Endodermal cell (in vitro differentiated cells): ENCODE measurements around the gene FOXC2. TPM values are rescaled to one million over a fixed set of nuclear protein-coding genes. Genes with fewer than 3 reads are reported as not detected.

ENCODE experiments used
- DNase-seq: peaks from one replicate; pipeline ENCODE4 v3.0.0-alpha.2; 2017
- H3K27ac ChIP-seq: 2 replicates; pipeline ENCODE4 v1.5.1; 2013; ENCODE audit warnings: mild to moderate bottlenecking, low read depth, low read length, moderate library complexity
- H3K27me3 ChIP-seq: 2 replicates; pipeline ENCODE4 v1.6.1; 2013; ENCODE audit warnings: mild to moderate bottlenecking, low read length, moderate library complexity; ENCODE audit not compliant: insufficient read depth, control insufficient read depth, poor library complexity, severe bottlenecking
- H3K36me3 ChIP-seq: 2 replicates; pipeline ENCODE4 v1.7.0; 2013; ENCODE audit warnings: mild to moderate bottlenecking, low read length, moderate library complexity; ENCODE audit not compliant: control insufficient read depth, insufficient read depth
- H3K4me1 ChIP-seq: one replicate; pipeline ENCODE4 v1.7.0; 2013; ENCODE audit warnings: low read length; ENCODE audit not compliant: control insufficient read depth, insufficient read depth
- H3K4me3 ChIP-seq: 2 replicates; pipeline ENCODE4 v1.5.1; 2013; ENCODE audit warnings: mild to moderate bottlenecking, low read length, moderate library complexity
- H3K9ac ChIP-seq: 2 replicates; pipeline ENCODE4 v1.6.1; 2013; ENCODE audit warnings: mild to moderate bottlenecking, low read length, moderate library complexity; ENCODE audit not compliant: poor library complexity, severe bottlenecking; ENCODE audit errors: extremely low read depth
- H3K9me3 ChIP-seq: 2 replicates; pipeline ENCODE4 v1.6.1; 2013; ENCODE audit warnings: mild to moderate bottlenecking, low read length, moderate library complexity; ENCODE audit not compliant: control insufficient read depth
- H3K27ac Mint-ChIP-seq: 2 replicates; pipeline ENCODE4 v1.8.0; 2020; ENCODE audit warnings: mixed read lengths
- H3K27me3 Mint-ChIP-seq: 2 replicates; pipeline ENCODE4 v1.8.0; 2021; ENCODE audit warnings: mild to moderate bottlenecking, mixed read lengths; ENCODE audit not compliant: insufficient read depth
- H3K36me3 Mint-ChIP-seq: 2 replicates; pipeline ENCODE4 v1.8.0; 2020; ENCODE audit warnings: low read depth, mixed read lengths
- H3K4me1 Mint-ChIP-seq: 2 replicates; pipeline ENCODE4 v1.8.0; 2020; ENCODE audit warnings: mixed read lengths
- H3K4me3 Mint-ChIP-seq: 2 replicates; pipeline ENCODE4 v1.8.0; 2020; ENCODE audit warnings: mild to moderate bottlenecking, moderate library complexity, mixed read lengths
- H3K9me3 Mint-ChIP-seq: 2 replicates; pipeline ENCODE4 v1.8.0; 2020; ENCODE audit warnings: mild to moderate bottlenecking, mixed read lengths
- CTCF ChIP-seq: fragments of 200-600 bp; sonication (generic); conservative IDR thresholded peaks from 2 replicates; pipeline ENCODE4 v1.5.0; 2021; ENCODE audit warnings: antibody characterized with exemption, mild to moderate bottlenecking
- whole genome bisulfite sequencing, 2 experiments: methylation state at CpG; one replicate each; pipeline versions ENCODE4 v1.1.5 to v1.1.7; 2013; ENCODE audit warnings: missing lambda C conversion rate in 2 of 2, mixed read lengths in 1 of 2; ENCODE audit not compliant: insufficient coverage in 1 of 2, insufficient read length in 1 of 2; 5-methylcytosine and 5-hydroxymethylcytosine counted together
- total RNA-seq, 2 donors: library from RNA; stranded (reverse); fragmentation: NEBNext Ultra II Directional in 1 of 2; extraction: Animal tissue kit (Norgen Biotek cat#: 25700) in 1 of 2; gene quantifications; 2 replicates in 1 of 2; 3 replicates in 1 of 2; pipeline ENCODE4 v1.2.1, GENCODE V29; 2021

The FOXC2 gene
- total RNA-seq, 2 donors from 2014 or later = 0.20 TPM; not detected in 1

- Histone ChIP-seq H3K9me3 (no peaks in the 10 kb centered on the region), H3K36me3 (peaks cover 5% of the 10 kb centered on the region), H3K27ac (no peak overlapping the region), H3K9ac (no peak overlapping the region), H3K4me1 (no peaks in the 10 kb centered on the region), H3K27me3 (peaks cover 15% of the 10 kb centered on the region), H3K4me3 (no peak overlapping the region)
- no peak for DNase-seq
- Mint-ChIP-seq H3K36me3 (peaks cover under 1% of the 10 kb centered on the region), H3K27ac (no peak overlapping the region), H3K27me3 (peaks cover 12% of the 10 kb centered on the region), H3K4me1 (no peaks in the 10 kb centered on the region), H3K9me3 (no peaks in the 10 kb centered on the region), H3K4me3 (no peak overlapping the region)
- WGBS, 2 experiments = 90 to 100% methylated on average over 4 of the region's 4 CpGs
- TF ChIP-seq CTCF = no peak
These were observed 9.0 kb upstream of the FOXC2 start for GRCh38 chr16:86557587-86557986.

GRCh38 chr16:86558355-86559193, 8.1 kb upstream of the FOXC2 start:
- no peak overlapping the region for H3K4me3 Mint-ChIP-seq
- no peaks in the 10 kb centered on the region for H3K9me3 ChIP-seq
- H3K36me3 Mint-ChIP-seq = no peaks in the 10 kb centered on the region
- peaks cover 22% of the 10 kb centered on the region for H3K27me3 ChIP-seq
- H3K27ac ChIP-seq = no peak overlapping the region
- no peak for DNase-seq
- 88 to 89% methylated on average over 18 to 27 of the region's 28 CpGs for WGBS, 2 experiments
- no peaks in the 10 kb centered on the region for H3K4me1 ChIP-seq
- no peak overlapping the region for H3K27ac Mint-ChIP-seq
- H3K4me3 ChIP-seq = no peak overlapping the region
- no peak overlapping the region for H3K9ac ChIP-seq
- H3K4me1 Mint-ChIP-seq = peaks cover 3% of the 10 kb centered on the region
- peaks cover 2% of the 10 kb centered on the region for H3K9me3 Mint-ChIP-seq
- no peaks in the 10 kb centered on the region for H3K36me3 ChIP-seq
- peaks cover 22% of the 10 kb centered on the region for H3K27me3 Mint-ChIP-seq
- TF ChIP-seq CTCF = no peak

- Histone ChIP-seq H3K36me3 (no peaks in the 10 kb centered on the region), H3K9me3 (no peaks in the 10 kb centered on the region), H3K9ac (no peak overlapping the region), H3K4me1 (no peaks in the 10 kb centered on the region), H3K4me3 (no peak overlapping the region), H3K27me3 (peaks cover 33% of the 10 kb centered on the region), H3K27ac (no peak overlapping the region)
- Mint-ChIP-seq H3K27ac (no peak overlapping the region), H3K9me3 (peaks cover 2% of the 10 kb centered on the region), H3K4me3 (no peak overlapping the region), H3K27me3 (peaks cover 35% of the 10 kb centered on the region), H3K4me1 (peaks cover 8% of the 10 kb centered on the region), H3K36me3 (no peaks in the 10 kb centered on the region)
- no peak for TF ChIP-seq CTCF
- WGBS, 2 experiments = 91 to 93% methylated on average over 7 to 9 of the region's 9 CpGs
- DNase-seq = no peak
These were observed 6.8 kb upstream of the FOXC2 start for GRCh38 chr16:86559802-86560305.
